Fibroblast of lung (primary cell): ENCODE measurements around the gene TRIM34.
"Not testable (repeated sequence)": the region's sequence is repeated elsewhere in the genome, so short reads cannot be mapped to it uniquely, and the experiment has no call there.

ENCODE experiments used
- CTCF ChIP-seq, 2 donors: IDR thresholded peaks in 1 of 2; conservative IDR thresholded peaks in 1 of 2; 1 replicate in 1 of 2; 2 replicates in 1 of 2; pipeline ENCODE4 v1.5.1; 2011 to 2012; ENCODE audit warnings: low read length in 2 of 2, control low read depth in 1 of 2, inconsistent platforms in 1 of 2, low read depth in 1 of 2, mild to moderate bottlenecking in 1 of 2
- EZH2 ChIP-seq: IDR thresholded peaks from 2 replicates; pipeline ENCODE4 v1.5.1; 2012; ENCODE audit warnings: low read length, control low read depth, mild to moderate bottlenecking; ENCODE audit errors: missing control alignments

DNA sequence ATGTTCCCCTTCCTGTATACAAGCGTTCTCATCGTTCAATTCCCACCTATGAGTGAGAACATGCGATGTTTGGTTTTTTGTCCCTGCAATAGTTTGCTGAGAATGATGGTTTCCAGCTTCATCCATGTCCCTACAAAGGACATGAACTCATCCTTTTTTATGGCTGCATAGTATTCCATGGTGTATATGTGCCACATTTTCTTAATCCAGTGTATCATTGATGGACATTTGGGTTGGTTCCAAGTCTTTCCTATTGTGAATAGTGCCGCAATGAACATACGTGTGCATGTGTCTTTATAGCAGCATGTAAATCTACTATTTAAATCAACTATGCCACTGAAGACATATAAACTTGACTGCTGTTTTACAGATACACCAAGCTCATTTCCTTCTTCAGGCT is 40.3 kb upstream of the TRIM34 start:
- TF ChIP-seq CTCF (conservative IDR thresholded peaks at IDR 0.05 in 1 of 2, IDR thresholded peaks at IDR 0.05 in 1 of 2; ENCODE audit: low read depth in 1 of 2, low read length in 2 of 2); EZH2: not testable (repeated sequence)
